Measurements from ENCODE around the gene POLL.

- TF ChIP-seq TAF1 (IDR thresholded peaks at IDR 0.05; ENCODE audit: low read depth, low read length) (no peak), POLR2AphosphoS5 (IDR thresholded peaks at IDR 0.05; ENCODE audit: low read depth, low read length) (no peak), POLR2A (IDR thresholded peaks at IDR 0.05; ENCODE audit: low read depth, low read length) (no peak), POU2F2 (IDR thresholded peaks at IDR 0.05; ENCODE audit: low read depth, low read length) (no peak), SPI1 (IDR thresholded peaks at IDR 0.05; ENCODE audit: low read depth, low read length) (no peak), PAX5 (IDR thresholded peaks at IDR 0.05; ENCODE audit: insufficient read depth, low read length, severe bottlenecking) (no peak)
Observed at GRCh38 chr10:101562231-101562630, 25.8 kb downstream of the POLL start.

Data from GM12891 (cell line).